Cardiac septum (tissue), 1 donor: ENCODE data around the gene PPP2R2C. TPM values are rescaled to one million over a fixed set of nuclear protein-coding genes. Genes with fewer than 3 reads are reported as not detected.

Experiments used
- DNase-seq: peaks from one replicate; pipeline ENCODE4 v3.0.0-alpha.2; 2020; ENCODE audit warnings: low spot score
- intact Hi-C: fragments of 100-400 bp; cut with DNase I; formaldehyde crosslinking; loops from one replicate; pipeline ENCODE4 v1.14.0; 2022
- long read RNA-seq: library from polyadenylated mRNA; unstranded; transcript quantifications from one replicate; pipeline ENCODE4 v2.0.0, GENCODE V29; 2021
- total RNA-seq: library from RNA; stranded (reverse); fragmentation: NEBNext Ultra II Directional; extraction: Animal tissue kit (Norgen Biotek cat#: 25700); gene quantifications from one replicate; pipeline ENCODE4 v1.2.1, GENCODE V29; 2021
- donor health status: DM: no; HTN: no; CAD: no.

PPP2R2C gene
- total RNA-seq = 5.5 TPM
- long read RNA-seq, partial matches to known transcripts = 1 of 4 reads
- long read RNA-seq, other reads (novel, unspliced or antisense) = 3 of 4 reads

DNA sequence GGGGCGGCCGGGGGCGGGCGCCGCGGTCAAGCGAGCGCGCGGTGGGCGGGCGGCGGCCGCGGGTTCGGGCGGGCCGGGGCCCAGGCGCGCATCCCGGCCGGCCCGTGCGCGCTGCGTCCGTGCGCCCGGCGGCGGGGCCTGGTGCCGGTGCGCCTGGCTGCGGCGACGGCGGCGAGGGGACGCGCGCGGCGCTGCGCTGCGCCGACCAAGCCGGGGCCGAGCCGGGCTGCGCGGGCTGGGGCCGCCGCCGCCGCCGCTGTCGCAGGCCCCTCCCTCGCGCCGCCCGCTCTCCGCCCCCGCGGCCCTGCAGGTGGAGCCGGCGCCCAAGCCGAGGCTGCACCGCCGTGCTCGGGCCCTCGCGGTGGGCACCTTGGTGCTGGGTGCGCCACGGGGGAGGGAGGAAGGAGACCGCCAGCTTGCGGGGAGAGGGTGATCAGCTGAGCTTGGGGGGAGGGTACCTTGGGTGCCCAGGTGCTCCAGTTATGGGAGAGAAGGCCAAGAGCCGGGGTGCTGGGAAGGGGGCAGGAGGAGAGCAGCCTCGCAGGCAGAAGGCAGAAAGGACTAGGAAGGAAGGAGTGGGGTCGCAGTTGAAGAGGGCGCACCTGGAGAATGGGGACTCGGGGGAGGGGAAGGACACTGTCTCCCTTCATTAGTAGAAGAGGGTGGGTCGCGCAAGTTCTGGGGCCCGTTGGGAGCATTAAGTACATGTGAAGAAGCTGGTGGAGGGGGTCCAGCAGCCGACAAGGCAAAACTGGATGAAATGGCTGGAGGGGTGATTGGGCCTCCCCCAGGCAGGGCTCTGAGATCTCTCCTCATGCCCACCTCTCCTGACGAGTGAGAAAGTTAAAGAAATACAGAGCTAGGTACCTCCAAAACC lies at the start of gene PPP2R2C:
PPP2R2C (minus strand) TSS at position 228 of the 877 bp plus-strand sequence. CDS start 385 bp downstream, outside the sequence.
- intact Hi-C loops = no loop called here

DNA sequence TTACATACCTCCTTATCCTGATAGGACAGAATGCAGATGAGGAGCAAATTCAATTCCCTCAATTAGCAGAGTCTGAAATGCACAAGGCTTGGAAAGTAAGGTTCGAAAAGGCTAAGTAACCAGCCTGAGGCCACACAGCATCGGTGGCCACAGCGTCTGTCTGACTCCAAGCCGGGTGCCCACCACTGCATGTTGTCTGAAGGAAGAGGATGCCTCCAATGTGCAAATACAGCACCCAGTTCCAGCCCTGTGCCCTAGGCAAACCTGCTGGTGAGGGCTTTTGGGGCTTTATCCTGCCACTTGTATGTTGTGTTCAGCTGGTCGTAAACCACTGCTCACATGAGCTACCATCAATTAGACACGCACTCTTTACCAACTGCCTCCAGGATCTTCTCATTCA lies 48.6 kb upstream of the PPP2R2C start:
- no peak for DNase-seq
- intact Hi-C loops = no loop called here

More for the DNA sequence above, at the start of gene PPP2R2C:
- no peak for DNase-seq

DNA sequence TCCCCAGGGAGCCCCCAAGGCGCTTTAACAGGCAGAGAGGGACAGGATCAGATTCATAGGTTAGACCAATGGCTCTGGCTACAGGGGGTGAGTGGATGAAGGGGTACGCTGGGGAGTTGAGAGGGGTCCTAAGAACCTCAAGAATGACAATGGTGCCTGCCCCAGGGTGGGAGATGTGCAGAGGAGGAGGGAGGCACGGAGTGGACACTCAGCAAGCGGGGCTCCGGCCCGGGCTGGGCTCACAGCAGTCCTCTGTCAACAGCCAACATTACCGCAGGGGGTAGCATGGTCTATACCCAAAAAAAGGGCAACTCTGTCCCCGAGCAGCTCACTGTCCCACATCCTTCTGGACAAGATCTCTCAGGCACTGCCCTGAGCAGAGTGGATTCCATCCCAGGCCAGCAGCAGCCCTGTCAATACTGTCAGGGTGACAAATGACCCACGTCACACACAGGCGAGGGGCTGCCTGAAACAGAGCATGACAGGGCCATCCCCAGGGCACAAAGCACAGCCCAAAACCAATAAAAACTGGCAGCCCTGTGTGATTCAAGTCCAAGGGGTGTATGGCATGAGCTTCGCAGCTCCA lies 47.7 kb upstream of the PPP2R2C start:
- intact Hi-C loops = no loop called here
- no peak for DNase-seq

DNA sequence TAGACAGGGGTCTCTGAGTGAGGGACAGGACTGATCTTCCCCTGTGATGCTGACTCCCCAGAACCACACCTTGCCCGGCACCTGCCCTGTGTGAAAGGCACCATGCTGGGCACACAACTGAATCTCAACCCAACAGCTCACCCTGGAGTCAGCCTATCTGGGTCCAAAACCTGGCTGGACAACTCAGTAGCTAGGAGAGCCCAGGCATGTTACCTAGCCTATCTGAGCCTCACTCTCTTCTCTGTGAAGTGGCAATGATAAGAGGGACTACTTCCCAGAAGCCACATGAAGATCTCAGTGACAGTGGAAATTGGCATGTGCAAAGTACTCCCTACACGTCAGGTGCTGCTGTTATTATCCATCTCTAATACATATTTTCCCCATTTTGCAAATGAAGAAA lies 44.8 kb upstream of the PPP2R2C start:
- intact Hi-C loops = no loop called here
- no peak for DNase-seq

DNA sequence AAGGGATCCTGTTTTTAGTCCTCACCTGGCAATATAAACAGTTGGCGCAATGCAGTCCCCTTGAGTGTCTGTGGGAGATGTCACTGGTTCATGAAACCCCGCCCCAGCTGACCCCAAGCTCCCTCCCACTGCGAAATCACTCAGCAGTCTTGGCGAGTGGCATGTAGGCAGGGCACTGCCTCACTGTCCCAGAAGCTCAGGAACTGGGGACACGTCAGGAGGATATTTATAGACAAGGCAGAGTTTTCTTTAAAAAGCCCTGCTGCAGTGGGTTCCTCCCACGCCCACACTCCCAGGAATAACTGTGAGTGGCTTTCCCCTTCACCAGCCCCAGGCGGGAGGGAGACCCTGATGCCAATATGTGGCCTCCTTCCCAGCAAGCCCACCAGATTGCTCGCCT lies 44.3 kb upstream of the PPP2R2C start:
- intact Hi-C loops = no loop called here
- peak; percentile 76 for DNase-seq

DNA sequence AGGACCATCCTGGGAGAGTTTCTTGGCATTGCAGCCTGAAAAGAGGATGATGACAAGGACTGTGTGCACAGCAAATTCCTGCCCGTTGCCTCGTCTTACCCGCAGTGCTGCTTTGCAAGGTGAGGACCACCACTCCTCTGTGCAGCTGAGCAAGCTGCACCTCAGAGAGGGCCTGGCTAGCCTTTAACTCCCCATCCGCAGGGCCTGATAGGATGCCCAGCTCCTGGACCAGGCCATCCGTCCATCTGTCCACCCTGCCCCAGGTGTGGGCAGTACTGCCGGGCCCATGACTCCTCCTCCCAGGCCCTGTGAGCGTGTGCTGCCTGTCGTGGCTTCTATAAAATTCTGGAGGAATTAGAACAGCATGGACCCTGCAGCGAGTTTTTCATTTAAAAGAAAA lies 43.9 kb upstream of the PPP2R2C start:
- peak; percentile 39 for DNase-seq
- intact Hi-C loops = no loop called here

DNA sequence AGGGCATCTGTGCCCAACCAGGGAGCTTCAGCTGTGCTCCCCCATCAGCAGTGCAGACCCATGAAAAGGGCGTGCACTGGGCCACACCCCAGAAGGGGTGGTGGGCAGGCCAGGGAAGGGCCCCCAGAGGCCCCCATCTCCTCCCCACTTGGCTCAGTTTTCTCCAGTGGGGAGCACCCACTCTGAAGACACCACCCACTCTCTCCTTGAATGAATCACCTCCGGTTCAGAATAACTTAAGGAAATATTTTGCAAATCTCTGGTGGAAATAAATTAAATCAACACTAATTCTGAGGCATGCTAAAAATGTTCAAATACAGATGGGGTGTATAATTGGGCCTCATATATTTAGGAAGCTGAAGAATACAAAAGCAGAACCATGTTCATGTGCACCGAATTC lies 41.3 kb upstream of the PPP2R2C start:
- intact Hi-C loops = no loop called here
- DNase-seq = peak; percentile 17

DNA sequence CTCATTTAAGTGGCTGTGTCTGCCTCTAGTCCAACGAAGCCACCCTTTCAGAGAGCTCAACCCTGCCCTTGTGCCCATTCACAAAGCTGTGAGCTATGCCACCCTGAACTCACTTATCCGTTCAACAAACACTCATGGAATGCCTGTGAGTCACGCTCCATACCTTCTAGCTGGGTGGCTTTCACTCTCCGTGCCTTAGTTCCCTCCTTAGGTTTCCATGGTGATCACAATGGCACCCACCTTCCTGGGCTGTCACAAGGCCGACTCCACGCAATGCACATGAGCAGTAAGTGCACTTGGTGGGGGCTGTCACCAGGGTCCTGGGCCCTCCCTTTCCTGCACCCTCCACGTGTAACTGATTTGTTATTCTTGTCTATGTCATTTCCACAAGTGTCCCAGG lies 37.2 kb upstream of the PPP2R2C start:
- DNase-seq = peak; percentile 63
- intact Hi-C loops = no loop called here

DNA sequence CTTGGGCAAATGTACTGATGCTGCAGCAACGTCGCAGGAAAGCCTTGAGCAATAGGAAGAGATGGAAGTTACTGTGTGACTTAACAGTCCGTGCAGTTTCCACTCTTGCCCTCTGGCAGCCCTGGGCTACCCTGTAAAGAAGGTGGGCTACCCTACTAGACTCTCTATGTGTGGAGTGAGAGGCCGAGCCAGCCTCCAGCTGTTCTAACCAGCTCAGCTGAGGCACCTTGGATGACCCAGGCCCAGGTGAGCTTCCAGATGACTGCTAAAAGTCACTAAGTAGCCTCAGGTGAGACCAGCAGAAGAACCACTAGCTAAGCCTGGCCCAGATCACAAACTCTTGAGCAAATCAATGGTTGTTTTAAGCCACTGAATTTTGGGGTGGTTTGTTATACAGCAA lies 34.9 kb upstream of the PPP2R2C start:
- intact Hi-C loops = no loop called here
- DNase-seq = peak; percentile 54

DNA sequence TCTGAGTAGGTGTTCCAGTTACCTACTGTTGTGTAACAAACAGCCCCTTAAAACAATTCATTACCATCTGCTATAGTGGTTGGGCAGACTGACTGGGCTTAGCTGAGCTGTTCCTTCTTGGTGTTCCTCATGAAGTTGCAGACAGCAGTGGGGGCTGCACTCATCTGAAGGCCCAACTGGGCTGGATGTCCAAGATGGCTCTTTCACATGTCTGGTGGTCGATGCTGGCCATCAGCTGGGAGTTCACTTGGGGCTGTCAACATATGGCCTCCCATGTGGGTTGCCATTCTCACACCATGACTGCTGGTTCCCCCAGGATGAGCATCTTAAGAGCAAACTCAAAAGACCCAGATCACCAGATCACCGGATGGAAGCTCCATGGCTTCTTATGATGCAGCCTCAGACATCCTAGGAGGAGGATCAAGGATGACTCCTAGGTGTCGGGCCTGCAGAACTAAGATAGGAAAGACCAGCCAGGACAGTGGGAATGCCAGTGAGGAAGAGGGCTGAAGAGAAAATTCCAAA lies 34.3 kb upstream of the PPP2R2C start:
- DNase-seq = no peak
- intact Hi-C loops = no loop called here

DNA sequence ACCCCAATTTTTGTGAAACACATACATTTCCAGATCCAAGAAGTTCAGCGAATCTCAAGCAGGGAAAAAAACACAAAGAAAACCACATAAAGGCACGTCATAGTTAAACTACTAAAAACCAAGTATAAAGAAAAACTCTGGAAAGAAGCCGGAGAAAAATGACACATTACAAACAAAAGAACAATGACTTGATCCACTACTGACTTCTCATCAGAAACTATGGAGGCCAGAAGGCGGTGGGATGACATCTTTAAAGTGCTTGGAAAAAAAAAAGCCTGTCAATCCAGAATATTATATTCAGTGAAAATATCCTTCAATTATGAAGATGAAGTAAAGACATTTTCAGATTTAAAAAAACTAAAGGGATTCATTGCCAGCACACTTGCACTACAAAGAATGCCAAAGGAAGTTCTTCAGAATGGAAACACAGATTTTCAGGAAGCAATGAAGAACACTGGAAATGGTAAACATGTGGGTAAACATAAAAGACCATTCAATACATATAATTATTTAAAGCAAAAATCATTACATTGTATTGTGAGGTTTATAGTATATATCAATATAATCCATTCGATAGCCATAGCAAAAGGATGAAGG lies 32.6 kb upstream of the PPP2R2C start:
- intact Hi-C loops = no loop called here
- no peak for DNase-seq

DNA sequence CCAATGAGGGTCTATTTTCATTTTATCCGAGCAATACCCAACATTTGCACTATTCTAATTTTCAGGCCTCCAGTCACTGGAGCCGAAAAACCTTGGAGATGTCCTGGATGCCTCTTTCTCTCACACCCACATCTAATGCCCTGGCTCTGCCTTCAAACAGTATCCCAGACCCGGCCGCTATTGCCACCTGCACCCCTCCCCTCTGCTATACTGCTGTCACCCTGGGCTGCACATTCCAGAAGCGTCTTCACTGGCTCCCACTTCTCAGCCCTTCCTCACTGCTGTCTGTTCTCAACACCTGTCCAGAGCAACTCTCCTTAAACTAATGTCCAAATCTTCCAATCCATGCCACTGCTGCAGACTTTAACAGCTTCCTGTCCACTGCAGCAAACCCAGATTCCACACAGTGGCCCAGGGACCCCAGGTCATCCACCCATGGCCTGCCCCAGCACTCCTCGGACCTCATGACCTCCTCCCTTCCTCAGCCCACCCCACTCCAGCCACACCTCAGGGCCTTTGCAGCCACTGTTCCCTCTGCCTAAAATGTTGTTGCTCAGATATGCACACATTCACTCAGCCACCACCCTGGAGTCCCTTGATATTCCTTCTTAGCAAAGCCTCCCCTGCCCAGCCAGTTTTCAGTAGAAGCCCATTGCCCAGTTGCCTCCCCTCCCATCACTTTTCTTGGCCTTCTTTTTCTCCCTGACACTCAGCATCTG lies 30.5 kb upstream of the PPP2R2C start:
- peak; percentile 33 for DNase-seq
- intact Hi-C loops = no loop called here

DNA sequence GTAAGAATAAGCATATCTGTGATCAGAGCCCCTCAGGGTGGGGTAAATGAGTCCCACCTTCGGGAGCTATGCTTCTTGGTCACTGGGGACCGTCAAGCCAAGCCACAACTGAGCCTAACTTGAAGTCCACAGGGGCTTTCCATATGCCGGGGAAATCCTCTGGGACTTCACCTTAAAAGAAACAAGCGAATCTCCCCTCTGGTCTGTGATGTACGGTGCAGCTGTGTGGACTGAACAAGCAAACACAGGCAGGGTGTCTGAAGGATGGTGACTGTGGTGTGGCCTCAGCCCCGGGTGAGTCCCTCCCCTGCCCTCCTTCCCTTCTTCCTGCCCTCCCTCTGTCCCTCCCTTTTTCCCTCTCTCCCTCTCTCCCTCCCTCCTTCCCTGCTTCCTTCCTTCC lies 29.7 kb upstream of the PPP2R2C start:
- peak; percentile 39 for DNase-seq
- intact Hi-C loops = no loop called here

DNA sequence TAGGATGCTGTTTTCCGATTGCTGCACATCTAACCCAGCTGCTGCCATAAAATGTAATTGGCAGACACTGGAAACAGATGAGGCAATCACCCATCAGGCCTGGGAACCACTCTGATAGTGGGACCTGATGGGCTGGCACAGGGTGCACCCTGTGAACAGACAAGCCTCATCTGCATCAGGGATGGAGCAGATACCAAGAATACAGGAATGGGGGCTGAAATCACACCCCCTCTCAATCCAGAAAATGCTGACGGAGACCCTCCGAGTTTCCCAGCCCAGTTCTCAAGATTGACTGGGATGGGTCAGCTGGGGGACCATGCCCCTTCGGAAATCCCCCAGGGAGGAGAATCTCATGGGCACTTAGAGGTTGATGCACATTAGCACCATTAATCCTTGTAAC lies 28.8 kb upstream of the PPP2R2C start:
- intact Hi-C loops = no loop called here
- DNase-seq = no peak

DNA sequence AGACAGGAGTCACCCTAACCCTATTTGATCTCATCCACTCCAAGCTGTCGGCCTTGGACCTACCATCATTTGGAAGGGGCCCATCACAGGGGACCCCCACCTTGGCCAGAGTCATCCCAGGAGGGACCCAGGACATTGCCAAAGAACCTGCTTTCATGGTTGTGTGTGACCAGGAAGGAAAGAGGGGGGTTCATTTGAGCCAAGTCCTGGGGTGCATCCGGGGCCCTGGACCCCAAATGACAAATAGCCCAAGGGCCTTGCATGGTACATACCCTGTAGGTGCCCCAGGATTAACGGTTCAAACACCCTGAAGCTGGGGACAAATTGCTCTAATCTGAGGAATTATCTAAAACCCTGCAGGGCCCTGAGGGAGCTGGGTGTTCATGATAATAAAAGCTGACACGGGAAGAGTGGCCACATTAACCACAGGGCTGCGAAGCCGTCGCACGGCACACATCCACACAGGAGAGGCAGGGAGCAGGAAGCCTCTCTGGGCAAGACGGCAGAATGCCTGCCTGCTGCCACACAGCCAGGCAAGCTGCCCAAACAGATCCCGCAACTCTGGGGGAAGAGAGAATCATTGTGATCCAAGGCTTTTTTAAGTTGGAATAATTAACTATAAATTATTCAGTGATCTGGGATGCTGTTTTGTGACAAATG lies 28.2 kb upstream of the PPP2R2C start:
- DNase-seq = peak; percentile 19
- intact Hi-C loops = no loop called here

DNA sequence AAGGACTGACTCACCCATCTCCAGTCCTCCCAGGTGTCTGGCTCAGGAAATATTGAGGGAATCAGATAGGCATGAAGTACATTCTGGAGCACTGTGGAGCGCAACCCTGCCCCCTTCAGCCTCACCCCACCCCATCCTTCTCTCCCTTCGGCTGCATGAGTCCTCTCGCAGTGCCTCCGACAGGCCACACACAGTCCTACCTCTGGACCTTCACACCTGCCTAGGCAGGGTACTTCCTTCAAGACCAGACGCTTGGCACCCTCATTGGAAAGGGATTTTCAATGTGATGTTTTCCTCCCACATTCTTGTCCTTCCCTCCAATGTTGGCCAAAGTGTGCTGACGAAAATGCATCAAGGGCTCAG lies 26.8 kb upstream of the PPP2R2C start:
- DNase-seq = peak; percentile 43

DNA sequence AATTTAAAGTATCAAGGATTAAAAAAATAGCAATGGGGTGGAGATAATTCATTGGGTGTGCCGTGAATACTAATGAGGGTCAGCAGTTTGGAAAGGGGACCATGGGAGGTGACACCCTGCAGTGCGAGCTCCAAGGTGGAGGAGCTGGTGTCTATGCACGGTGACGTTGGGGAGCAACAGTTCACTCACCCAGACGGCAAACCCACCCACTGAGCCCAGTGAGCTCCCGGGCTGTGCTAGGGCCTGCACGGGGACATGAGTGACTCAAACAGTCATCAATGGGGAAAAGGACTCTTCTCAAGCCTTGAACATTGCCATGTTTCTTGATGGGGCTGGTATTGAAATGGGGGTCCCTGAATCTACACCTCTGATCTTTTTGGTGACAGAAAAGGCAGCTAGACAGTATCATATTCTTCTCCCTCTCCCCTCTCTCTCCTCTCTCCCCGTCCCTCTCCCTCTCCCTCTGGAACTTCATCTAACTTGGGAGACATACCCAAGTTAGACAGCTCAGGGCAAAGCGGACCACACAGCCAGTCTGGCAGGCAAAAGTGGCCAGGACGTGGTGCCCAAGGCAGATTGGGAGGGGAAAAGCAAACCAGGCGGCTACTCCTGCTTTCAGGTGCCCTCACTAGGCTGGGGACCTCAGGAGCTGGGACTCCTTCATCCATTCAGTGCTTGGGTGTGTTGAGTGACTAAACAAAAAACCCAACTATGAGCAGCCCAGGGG lies 26.3 kb upstream of the PPP2R2C start:
- intact Hi-C loops = no loop called here

More for the DNA sequence above, 26.8 kb upstream of the PPP2R2C start:
- intact Hi-C loops = no loop called here

DNA sequence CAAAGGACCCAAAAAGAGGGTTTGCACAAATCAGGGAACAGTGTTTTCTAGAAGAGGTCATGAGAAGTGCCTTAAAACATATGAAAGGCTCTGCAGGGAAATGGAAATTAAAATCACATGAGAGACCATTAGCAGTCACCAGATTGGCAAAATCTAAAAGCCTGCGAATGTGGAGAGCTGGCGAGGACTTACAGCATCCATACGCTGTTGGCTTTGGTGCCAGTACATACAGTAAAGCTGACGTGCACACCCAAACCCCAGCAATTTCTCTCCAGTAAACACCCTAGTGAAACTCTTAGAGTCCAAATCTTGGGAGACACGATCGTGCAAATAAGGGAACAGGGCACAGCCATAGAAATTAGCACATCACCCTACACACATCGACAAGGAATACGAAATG lies 25.4 kb upstream of the PPP2R2C start:
- intact Hi-C loops = no loop called here

More for the DNA sequence above, 26.3 kb upstream of the PPP2R2C start:
- peak; percentile 51 for DNase-seq

DNA sequence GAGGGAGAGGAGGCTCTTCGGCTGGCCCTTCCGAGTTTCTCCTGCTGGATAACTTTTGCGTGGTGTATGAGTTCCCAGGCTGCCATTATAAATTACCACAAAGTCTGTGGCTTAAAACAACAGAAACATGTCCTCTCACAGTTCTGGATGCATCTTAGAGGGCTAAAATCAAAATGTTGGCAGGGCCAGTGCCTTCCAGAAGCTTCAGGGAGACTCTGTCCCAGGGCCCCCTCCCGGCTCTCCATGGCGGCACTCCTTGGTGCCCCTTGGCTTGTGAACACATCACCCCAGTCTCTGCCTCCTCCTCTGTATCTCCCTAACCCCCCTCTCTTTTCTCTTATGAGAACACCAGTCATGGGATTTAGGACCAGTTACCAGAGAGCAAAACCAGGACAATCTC lies 23.3 kb upstream of the PPP2R2C start:
- intact Hi-C loops = no loop called here
- DNase-seq = no peak

More for the DNA sequence above, 25.4 kb upstream of the PPP2R2C start:
- DNase-seq = peak; percentile 38
